SH-SY5Y (cell line): ENCODE results near the gene TSPAN19.

Experiments
- GATA2 ChIP-seq: IDR thresholded peaks from 2 replicates; pipeline ENCODE4 v1.6.1; 2011; ENCODE audit warnings: mild to moderate bottlenecking, low read depth, low read length
- GATA3 ChIP-seq: IDR thresholded peaks from 2 replicates; pipeline ENCODE4 v1.6.1; 2011; ENCODE audit warnings: low read depth, mild to moderate bottlenecking, low read length, moderate library complexity

DNA sequence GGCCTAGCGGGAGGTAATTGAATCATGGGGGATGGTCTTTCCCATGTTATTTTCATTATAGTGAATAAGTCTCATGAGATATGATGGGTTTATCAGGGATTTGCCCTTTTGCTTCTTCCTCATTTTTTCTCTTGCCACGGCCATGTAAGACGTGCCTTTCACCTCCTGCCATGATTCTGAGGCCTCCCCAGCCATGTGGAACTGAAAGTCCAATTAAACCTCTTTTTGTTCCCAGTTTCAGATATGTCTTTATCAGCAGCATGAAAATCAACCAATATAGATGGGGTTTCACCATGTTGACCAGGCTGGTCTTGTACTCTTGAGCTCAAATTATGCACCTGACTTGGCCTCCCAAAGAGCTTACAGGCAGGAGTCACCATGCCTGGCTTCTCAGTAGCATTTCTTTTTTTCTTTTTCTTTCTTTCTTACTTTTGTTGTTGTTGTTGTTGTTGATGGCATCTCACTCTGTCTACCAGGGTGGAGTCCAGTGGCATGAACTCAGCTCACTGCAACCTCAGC lies 33.2 kb downstream of the TSPAN19 start:
- TF ChIP-seq GATA3 (no peak), GATA2 (no peak)
